ENCODE measurements around the gene GPC5.

DNA sequence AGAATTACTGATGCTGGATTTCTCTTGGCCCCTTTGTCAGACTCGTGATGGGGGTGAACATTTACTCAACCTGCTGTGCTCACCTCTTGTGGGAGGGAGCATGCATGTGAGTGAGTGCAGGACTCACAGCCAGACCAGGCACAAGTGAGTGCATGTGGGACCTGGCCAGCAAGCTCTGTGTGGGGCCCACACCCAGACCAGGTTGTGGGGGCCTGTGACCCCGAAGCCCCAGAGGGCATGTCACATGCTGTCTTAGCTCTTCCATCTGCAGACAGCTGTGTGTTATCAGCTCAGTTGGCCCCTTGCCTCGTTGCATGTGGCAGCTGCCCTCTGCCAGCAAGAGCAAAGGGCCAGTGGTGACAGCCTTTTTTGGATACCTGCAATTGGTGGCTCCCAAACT is 614.4 kb downstream of the GPC5 start:
- TF ChIP-seq, protein P1, sequence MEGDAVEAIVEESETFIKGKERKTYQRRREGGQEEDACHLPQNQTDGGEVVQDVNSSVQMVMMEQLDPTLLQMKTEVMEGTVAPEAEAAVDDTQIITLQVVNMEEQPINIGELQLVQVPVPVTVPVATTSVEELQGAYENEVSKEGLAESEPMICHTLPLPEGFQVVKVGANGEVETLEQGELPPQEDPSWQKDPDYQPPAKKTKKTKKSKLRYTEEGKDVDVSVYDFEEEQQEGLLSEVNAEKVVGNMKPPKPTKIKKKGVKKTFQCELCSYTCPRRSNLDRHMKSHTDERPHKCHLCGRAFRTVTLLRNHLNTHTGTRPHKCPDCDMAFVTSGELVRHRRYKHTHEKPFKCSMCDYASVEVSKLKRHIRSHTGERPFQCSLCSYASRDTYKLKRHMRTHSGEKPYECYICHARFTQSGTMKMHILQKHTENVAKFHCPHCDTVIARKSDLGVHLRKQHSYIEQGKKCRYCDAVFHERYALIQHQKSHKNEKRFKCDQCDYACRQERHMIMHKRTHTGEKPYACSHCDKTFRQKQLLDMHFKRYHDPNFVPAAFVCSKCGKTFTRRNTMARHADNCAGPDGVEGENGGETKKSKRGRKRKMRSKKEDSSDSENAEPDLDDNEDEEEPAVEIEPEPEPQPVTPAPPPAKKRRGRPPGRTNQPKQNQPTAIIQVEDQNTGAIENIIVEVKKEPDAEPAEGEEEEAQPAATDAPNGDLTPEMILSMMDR (IDR thresholded peaks at IDR 0.05) = no peak
- no peak for TF ChIP-seq POLR2A (IDR thresholded peaks at IDR 0.05)
